Measurements from ENCODE around the gene EXOC3.

GRCh38 chr5:423233-423565 lies 19.8 kb upstream of the EXOC3 start:
- no peak for TF ChIP-seq FOXK2 (IDR thresholded peaks at IDR 0.05)
- no peak for TF ChIP-seq SP1 (IDR thresholded peaks at IDR 0.05)
- TF ChIP-seq TARDBP (IDR thresholded peaks at IDR 0.05) = no peak
- TF ChIP-seq ZNF384 (IDR thresholded peaks at IDR 0.05) = no peak
- TF ChIP-seq ARNT (IDR thresholded peaks at IDR 0.05) = no peak
- no peak for TF ChIP-seq FOXM1 (IDR thresholded peaks at IDR 0.05; ENCODE audit: borderline replicate concordance)
